HepG2 (cell line): ENCODE measurements around the gene CKLF. TPM values are rescaled to one million over a fixed set of nuclear protein-coding genes. Genes with fewer than 3 reads are reported as not detected.

ENCODE experiments used
- KDM5B ChIP-seq: sonication (generic); formaldehyde crosslinking; IDR thresholded peaks from 2 replicates; pipeline ENCODE4 v1.4.0; 2020; ENCODE audit warnings: missing genetic modification reagents, mild to moderate bottlenecking, borderline replicate concordance
- SAP130 ChIP-seq: IDR thresholded peaks from 2 replicates; pipeline ENCODE4 v1.6.1; 2016; ENCODE audit warnings: low read depth
- SP1 ChIP-seq, 2 experiments: fragments of 450-650 bp in 1 of 2; sonication (generic) in 1 of 2; formaldehyde crosslinking in 1 of 2; IDR thresholded peaks; 2 replicates each; pipeline versions ENCODE4 v1.4.0 to v1.6.1; 2016 to 2020; ENCODE audit warnings: missing genetic modification reagents in 1 of 2
- SRSF4 ChIP-seq: fragments of 200-400 bp; formaldehyde crosslinking; IDR thresholded peaks from one replicate; pipeline ENCODE4 v1.6.1; 2018; ENCODE audit warnings: mild to moderate bottlenecking, low read depth, low read length, moderate library complexity; ENCODE audit not compliant: poor library complexity, severe bottlenecking
- TBX2 ChIP-seq: sonication (generic); formaldehyde crosslinking; IDR thresholded peaks from 2 replicates; pipeline ENCODE4 v1.5.0; 2020; ENCODE audit warnings: missing genetic modification reagents, mild to moderate bottlenecking, borderline replicate concordance
- ZBTB7B ChIP-seq: sonication (generic); formaldehyde crosslinking; IDR thresholded peaks from 2 replicates; pipeline ENCODE4 v1.4.0; 2020; ENCODE audit warnings: missing genetic modification reagents
- ZFP90 ChIP-seq: sonication (generic); formaldehyde crosslinking; IDR thresholded peaks from 2 replicates; pipeline ENCODE4 v1.8.0; 2022; ENCODE audit warnings: missing genetic modification reagents, mild to moderate bottlenecking, inconsistent platforms, borderline replicate concordance
- ZNF451 ChIP-seq: sonication (generic); formaldehyde crosslinking; IDR thresholded peaks from 2 replicates; pipeline ENCODE4 v1.5.0; 2020; ENCODE audit warnings: mild to moderate bottlenecking, missing genetic modification reagents
- polyA plus RNA-seq, 8 experiments: library from polyadenylated mRNA; depleted of rRNA in 3 of 8; stranded (reverse) in 7 of 8; unstranded in 1 of 8; fragments of >200 nt; fragmentation: Illumina TruSeq in 4 of 8; extraction: Trizol in 4 of 8; gene quantifications; 2 replicates each; pipeline versions ENCODE4 v1.2.1 to v1.2.3, GENCODE V29; 2011 to 2016; ENCODE audit warnings: low read depth in 4 of 8, missing spikeins in 1 of 8, mixed read lengths in 1 of 8; ENCODE audit not compliant: insufficient read depth in 1 of 8
- total RNA-seq, 5 experiments: library from RNA; depleted of rRNA; stranded (reverse); fragments of >200 nt; fragmentation: Illumina TruSeq; extraction: Trizol; gene quantifications; 2 replicates each; pipeline ENCODE4 v1.2.3, GENCODE V29; 2016; ENCODE audit warnings: low read depth in 1 of 5
- TF ChIP-seq, protein P1 (sequence below), 2 experiments: fragments of 450-650 bp in 1 of 2; sonication (generic) in 1 of 2; formaldehyde crosslinking; IDR thresholded peaks; 2 replicates each; pipeline versions ENCODE4 v1.5.0 to v1.8.0; 2020 to 2022; ENCODE audit warnings: mild to moderate bottlenecking in 1 of 2, missing genetic modification reagents in 1 of 2
- TF ChIP-seq, protein P2 (sequence below): sonication (generic); formaldehyde crosslinking; IDR thresholded peaks from 2 replicates; pipeline ENCODE4 v1.5.0; 2020; ENCODE audit warnings: mild to moderate bottlenecking, missing genetic modification reagents
- TF ChIP-seq, protein P3 (sequence below): sonication (generic); formaldehyde crosslinking; IDR thresholded peaks from 2 replicates; pipeline ENCODE4 v1.5.1; 2020; ENCODE audit warnings: mild to moderate bottlenecking, missing genetic modification reagents, borderline replicate concordance
- TF ChIP-seq, protein P4 (sequence below): sonication (generic); formaldehyde crosslinking; IDR thresholded peaks from 2 replicates; pipeline ENCODE4 v1.4.0; 2020; ENCODE audit warnings: mild to moderate bottlenecking, missing genetic modification reagents

CKLF gene
- total and polyA plus RNA-seq, 2 of the 13 experiments (the other 11 are each of a cell fraction or from before 2014, with no cell fraction given): 120 to 167 TPM

DNA sequence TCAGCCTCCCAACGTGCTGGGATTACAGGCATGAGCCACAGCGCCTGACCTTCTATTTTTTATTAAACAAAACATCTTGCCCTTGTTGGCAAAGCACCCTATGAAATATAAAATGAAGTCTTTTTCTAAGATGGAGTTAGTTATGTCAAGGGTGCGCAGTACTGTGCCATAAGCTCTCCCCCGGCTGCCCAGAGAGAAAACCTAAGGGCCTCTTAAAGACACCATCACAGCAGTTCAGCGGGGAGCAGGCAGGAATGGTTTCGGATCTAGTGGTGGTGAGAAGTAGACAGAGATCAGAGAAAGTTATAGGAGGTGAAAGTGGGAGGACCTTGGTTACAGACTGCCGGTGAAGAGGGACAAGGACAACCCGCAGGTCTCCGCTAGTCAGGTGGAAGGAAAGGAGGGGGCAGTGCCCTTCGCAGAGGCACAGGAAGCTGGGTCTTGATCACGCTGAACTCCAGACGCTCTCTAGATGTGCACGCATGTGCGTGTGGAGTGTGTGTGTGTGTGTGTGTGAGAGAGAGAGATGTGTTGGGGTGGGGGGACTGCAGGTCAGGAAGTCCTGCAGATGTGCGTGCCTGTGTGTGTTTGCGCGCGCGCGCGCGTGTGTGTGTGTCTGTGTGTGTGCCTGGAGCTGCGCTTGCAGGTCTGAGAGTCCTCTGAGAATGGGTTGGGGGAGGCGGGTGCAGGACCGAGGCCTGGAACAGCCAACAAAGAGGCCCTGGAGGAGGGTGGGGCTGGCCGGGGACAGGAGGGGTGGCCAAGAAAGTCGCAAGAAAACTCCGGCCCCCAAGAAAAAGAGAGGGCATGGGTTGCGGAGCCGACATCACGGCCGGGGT lies 51.4 kb downstream of the CKLF start (continued):
- TF ChIP-seq, protein P1, sequence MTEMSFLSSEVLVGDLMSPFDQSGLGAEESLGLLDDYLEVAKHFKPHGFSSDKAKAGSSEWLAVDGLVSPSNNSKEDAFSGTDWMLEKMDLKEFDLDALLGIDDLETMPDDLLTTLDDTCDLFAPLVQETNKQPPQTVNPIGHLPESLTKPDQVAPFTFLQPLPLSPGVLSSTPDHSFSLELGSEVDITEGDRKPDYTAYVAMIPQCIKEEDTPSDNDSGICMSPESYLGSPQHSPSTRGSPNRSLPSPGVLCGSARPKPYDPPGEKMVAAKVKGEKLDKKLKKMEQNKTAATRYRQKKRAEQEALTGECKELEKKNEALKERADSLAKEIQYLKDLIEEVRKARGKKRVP (CRISPR knock-in tag; IDR thresholded peaks at IDR 0.05): no peak
- TF ChIP-seq KDM5B (CRISPR knock-in tag) (peak; percentile 69; the same call in 1 of the 2 replicates), SRSF4 (no peak), ZBTB7B (CRISPR knock-in tag) (peak; percentile 10; the same call in 1 of the 2 replicates), SAP130 (CRISPR knock-in tag) (peak; percentile 90), SP1 (IDR thresholded peaks at IDR 0.05) (no peak), SP1 (CRISPR knock-in tag; IDR thresholded peaks at IDR 0.05) (no peak), ZNF451 (CRISPR knock-in tag) (0 out of 2 replicates have a peak, but pooled peaks have one; percentile 2), ZFP90 (CRISPR knock-in tag) (peak; percentile 86; the same call in 1 of the 2 replicates), TBX2 (CRISPR knock-in tag) (no peak; the same call in 1 of the 2 replicates)
- TF ChIP-seq, protein P2, sequence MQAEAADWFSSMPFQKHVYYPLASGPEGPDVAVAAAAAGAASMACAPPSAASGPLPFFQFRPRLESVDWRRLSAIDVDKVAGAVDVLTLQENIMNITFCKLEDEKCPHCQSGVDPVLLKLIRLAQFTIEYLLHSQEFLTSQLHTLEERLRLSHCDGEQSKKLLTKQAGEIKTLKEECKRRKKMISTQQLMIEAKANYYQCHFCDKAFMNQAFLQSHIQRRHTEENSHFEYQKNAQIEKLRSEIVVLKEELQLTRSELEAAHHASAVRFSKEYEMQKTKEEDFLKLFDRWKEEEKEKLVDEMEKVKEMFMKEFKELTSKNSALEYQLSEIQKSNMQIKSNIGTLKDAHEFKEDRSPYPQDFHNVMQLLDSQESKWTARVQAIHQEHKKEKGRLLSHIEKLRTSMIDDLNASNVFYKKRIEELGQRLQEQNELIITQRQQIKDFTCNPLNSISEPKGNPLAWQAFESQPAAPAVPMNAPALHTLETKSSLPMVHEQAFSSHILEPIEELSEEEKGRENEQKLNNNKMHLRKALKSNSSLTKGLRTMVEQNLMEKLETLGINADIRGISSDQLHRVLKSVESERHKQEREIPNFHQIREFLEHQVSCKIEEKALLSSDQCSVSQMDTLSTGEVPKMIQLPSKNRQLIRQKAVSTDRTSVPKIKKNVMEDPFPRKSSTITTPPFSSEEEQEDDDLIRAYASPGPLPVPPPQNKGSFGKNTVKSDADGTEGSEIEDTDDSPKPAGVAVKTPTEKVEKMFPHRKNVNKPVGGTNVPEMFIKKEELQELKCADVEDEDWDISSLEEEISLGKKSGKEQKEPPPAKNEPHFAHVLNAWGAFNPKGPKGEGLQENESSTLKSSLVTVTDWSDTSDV (CRISPR knock-in tag): 0 out of 2 replicates have a peak, but pooled peaks have one; percentile 62
- TF ChIP-seq, protein P3, sequence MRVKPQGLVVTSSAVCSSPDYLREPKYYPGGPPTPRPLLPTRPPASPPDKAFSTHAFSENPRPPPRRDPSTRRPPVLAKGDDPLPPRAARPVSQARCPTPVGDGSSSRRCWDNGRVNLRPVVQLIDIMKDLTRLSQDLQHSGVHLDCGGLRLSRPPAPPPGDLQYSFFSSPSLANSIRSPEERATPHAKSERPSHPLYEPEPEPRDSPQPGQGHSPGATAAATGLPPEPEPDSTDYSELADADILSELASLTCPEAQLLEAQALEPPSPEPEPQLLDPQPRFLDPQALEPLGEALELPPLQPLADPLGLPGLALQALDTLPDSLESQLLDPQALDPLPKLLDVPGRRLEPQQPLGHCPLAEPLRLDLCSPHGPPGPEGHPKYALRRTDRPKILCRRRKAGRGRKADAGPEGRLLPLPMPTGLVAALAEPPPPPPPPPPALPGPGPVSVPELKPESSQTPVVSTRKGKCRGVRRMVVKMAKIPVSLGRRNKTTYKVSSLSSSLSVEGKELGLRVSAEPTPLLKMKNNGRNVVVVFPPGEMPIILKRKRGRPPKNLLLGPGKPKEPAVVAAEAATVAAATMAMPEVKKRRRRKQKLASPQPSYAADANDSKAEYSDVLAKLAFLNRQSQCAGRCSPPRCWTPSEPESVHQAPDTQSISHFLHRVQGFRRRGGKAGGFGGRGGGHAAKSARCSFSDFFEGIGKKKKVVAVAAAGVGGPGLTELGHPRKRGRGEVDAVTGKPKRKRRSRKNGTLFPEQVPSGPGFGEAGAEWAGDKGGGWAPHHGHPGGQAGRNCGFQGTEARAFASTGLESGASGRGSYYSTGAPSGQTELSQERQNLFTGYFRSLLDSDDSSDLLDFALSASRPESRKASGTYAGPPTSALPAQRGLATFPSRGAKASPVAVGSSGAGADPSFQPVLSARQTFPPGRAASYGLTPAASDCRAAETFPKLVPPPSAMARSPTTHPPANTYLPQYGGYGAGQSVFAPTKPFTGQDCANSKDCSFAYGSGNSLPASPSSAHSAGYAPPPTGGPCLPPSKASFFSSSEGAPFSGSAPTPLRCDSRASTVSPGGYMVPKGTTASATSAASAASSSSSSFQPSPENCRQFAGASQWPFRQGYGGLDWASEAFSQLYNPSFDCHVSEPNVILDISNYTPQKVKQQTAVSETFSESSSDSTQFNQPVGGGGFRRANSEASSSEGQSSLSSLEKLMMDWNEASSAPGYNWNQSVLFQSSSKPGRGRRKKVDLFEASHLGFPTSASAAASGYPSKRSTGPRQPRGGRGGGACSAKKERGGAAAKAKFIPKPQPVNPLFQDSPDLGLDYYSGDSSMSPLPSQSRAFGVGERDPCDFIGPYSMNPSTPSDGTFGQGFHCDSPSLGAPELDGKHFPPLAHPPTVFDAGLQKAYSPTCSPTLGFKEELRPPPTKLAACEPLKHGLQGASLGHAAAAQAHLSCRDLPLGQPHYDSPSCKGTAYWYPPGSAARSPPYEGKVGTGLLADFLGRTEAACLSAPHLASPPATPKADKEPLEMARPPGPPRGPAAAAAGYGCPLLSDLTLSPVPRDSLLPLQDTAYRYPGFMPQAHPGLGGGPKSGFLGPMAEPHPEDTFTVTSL (CRISPR knock-in tag): no peak
- TF ChIP-seq, protein P4, sequence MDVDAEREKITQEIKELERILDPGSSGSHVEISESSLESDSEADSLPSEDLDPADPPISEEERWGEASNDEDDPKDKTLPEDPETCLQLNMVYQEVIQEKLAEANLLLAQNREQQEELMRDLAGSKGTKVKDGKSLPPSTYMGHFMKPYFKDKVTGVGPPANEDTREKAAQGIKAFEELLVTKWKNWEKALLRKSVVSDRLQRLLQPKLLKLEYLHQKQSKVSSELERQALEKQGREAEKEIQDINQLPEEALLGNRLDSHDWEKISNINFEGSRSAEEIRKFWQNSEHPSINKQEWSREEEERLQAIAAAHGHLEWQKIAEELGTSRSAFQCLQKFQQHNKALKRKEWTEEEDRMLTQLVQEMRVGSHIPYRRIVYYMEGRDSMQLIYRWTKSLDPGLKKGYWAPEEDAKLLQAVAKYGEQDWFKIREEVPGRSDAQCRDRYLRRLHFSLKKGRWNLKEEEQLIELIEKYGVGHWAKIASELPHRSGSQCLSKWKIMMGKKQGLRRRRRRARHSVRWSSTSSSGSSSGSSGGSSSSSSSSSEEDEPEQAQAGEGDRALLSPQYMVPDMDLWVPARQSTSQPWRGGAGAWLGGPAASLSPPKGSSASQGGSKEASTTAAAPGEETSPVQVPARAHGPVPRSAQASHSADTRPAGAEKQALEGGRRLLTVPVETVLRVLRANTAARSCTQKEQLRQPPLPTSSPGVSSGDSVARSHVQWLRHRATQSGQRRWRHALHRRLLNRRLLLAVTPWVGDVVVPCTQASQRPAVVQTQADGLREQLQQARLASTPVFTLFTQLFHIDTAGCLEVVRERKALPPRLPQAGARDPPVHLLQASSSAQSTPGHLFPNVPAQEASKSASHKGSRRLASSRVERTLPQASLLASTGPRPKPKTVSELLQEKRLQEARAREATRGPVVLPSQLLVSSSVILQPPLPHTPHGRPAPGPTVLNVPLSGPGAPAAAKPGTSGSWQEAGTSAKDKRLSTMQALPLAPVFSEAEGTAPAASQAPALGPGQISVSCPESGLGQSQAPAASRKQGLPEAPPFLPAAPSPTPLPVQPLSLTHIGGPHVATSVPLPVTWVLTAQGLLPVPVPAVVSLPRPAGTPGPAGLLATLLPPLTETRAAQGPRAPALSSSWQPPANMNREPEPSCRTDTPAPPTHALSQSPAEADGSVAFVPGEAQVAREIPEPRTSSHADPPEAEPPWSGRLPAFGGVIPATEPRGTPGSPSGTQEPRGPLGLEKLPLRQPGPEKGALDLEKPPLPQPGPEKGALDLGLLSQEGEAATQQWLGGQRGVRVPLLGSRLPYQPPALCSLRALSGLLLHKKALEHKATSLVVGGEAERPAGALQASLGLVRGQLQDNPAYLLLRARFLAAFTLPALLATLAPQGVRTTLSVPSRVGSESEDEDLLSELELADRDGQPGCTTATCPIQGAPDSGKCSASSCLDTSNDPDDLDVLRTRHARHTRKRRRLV (CRISPR knock-in tag): 0 out of 2 replicates have a peak, but pooled peaks have one; percentile 33
